GM13977 (cell line): Measurements from ENCODE around the gene HPCAL1.

Experiments
- DNase-seq: peaks from one replicate; pipeline ENCODE4 v3.0.0; 2012; ENCODE audit warnings: low spot score
- CTCF ChIP-seq: IDR thresholded peaks from 2 replicates; pipeline ENCODE4 v1.5.1; 2012; ENCODE audit warnings: mild to moderate bottlenecking, control low read depth; ENCODE audit not compliant: insufficient read depth; ENCODE audit errors: extremely low read depth, missing control alignments
- in situ Hi-C: fragments of 300-500 bp; cut with MboI; formaldehyde crosslinking; loops from one replicate; pipeline ENCODE4 v1.12.0; 2022; ENCODE audit warnings: low sequenced_read_pairs, low pct_unique_long_range_greater_than_20kb, mixed read lengths, inconsistent platforms; ENCODE audit not compliant: unreplicated experiment

The HPCAL1 gene

GRCh38 chr2:10302479-10303180 is at the start of gene HPCAL1:
TSS of gene HPCAL1 (plus strand) at chr2:10302904. CDS start at chr2:10419758, 116,854 bp downstream.
- in situ Hi-C loops, result no loop called here
- peak; percentile 54 for TF ChIP-seq CTCF
- DNase-seq, result peak; percentile 97

GRCh38 chr2:10253596-10254372 is 48.9 kb upstream of the HPCAL1 start:
- DNase-seq, result no peak
- TF ChIP-seq CTCF, result no peak
- in situ Hi-C loops, result no loop called here

GRCh38 chr2:10254373-10255188 is 48.1 kb upstream of the HPCAL1 start:
- TF ChIP-seq CTCF, result no peak
- no peak for DNase-seq
- in situ Hi-C loops, result no loop called here

GRCh38 chr2:10255189-10256030 is 47.3 kb upstream of the HPCAL1 start:
- no peak for TF ChIP-seq CTCF
- in situ Hi-C loops, result no loop called here

GRCh38 chr2:10256031-10256514 is 46.6 kb upstream of the HPCAL1 start:
- TF ChIP-seq CTCF, result no peak
- in situ Hi-C loops, result no loop called here
- DNase-seq, result no peak

More at GRCh38 chr2:10255189-10256030, 47.3 kb upstream of the HPCAL1 start:
- DNase-seq, result no peak
